Measurements from ENCODE around the gene C22orf23.

DNA sequence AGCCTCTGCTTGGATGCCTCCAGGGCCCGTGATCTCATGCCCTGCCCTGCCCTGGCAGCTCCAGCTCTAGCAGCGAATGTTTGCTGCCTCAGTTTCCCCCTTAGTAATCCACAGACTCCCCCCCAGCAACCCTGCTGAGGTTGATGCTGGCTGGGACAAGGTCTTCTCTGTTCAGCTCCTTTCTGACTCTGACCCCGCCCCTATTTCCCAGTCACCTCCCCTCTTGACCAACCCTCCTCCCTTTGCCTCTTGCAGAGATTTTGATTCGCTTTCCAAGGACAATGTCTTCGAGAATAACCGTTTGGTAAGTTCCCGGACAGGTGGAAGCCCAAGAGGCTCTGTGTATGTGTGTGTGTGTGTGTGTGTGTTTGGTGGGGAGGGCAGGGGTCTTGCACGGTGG, 41.7 kb downstream of the C22orf23 start:
- TF ChIP-seq, protein P1, sequence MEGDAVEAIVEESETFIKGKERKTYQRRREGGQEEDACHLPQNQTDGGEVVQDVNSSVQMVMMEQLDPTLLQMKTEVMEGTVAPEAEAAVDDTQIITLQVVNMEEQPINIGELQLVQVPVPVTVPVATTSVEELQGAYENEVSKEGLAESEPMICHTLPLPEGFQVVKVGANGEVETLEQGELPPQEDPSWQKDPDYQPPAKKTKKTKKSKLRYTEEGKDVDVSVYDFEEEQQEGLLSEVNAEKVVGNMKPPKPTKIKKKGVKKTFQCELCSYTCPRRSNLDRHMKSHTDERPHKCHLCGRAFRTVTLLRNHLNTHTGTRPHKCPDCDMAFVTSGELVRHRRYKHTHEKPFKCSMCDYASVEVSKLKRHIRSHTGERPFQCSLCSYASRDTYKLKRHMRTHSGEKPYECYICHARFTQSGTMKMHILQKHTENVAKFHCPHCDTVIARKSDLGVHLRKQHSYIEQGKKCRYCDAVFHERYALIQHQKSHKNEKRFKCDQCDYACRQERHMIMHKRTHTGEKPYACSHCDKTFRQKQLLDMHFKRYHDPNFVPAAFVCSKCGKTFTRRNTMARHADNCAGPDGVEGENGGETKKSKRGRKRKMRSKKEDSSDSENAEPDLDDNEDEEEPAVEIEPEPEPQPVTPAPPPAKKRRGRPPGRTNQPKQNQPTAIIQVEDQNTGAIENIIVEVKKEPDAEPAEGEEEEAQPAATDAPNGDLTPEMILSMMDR (IDR thresholded peaks at IDR 0.05), result no peak
- no peak for TF ChIP-seq POLR2A (IDR thresholded peaks at IDR 0.05)
